ENCODE results near the gene MAN1C1. TPM values are rescaled to one million over a fixed set of nuclear protein-coding genes. Genes with fewer than 3 reads are reported as not detected.

The MAN1C1 gene
- total RNA-seq, 6 experiments from 2014 or later = 10.7 to 38.8 (median 21.0) TPM

- Histone ChIP-seq H3K9me3 (no peaks in the 10 kb centered on the region), H3K4me1 (peaks cover 0 to 20% (median 2%) of the 10 kb centered on the region in 4 donors), H3K27me3 (no peaks in the 10 kb centered on the region), H3K36me3 (no peaks in the 10 kb centered on the region), H3K27ac (no peak overlapping the region), H3K4me3 (no peak overlapping the region)
- TF ChIP-seq POLR2A (IDR thresholded peaks at IDR 0.05) (no peak), CTCF (IDR thresholded peaks at IDR 0.05) (no peak)
- 79% methylated on average over 5 of the region's 7 CpGs for WGBS (ENCODE audit: insufficient coverage, low coverage, low lambda C conversion rate, missing lambda C conversion rate)
- ATAC-seq = no peak
- DNase-seq = no peak
- intact Hi-C loops (cut with DNase I) = no loop called here
Observed at GRCh38 chr1:25700626-25701025, 84.0 kb downstream of the MAN1C1 start.

- peaks cover 0 to 15% (median 0%) of the 10 kb centered on the region in 4 donors for H3K4me1 ChIP-seq
- no peak overlapping the region for H3K4me3 ChIP-seq
- H3K36me3 ChIP-seq = no peaks in the 10 kb centered on the region
- no peaks in the 10 kb centered on the region for H3K27me3 ChIP-seq
- no peak for ATAC-seq
- no peak overlapping the region for H3K27ac ChIP-seq
- TF ChIP-seq POLR2A (IDR thresholded peaks at IDR 0.05) (no peak), CTCF (IDR thresholded peaks at IDR 0.05) (no peak)
- H3K9me3 ChIP-seq = no peaks in the 10 kb centered on the region
- 92% methylated on average over 6 of the region's 9 CpGs for WGBS (ENCODE audit: insufficient coverage, low coverage, low lambda C conversion rate, missing lambda C conversion rate)
- DNase-seq = no peak
- intact Hi-C loops (cut with DNase I) = no loop called here
Observed at GRCh38 chr1:25701030-25701785, 84.6 kb downstream of the MAN1C1 start.

- H3K4me1 ChIP-seq = peaks cover 0 to 12% (median 0%) of the 10 kb centered on the region in 4 donors
- intact Hi-C loops (cut with DNase I) = no loop called here
- DNase-seq (no peak), ATAC-seq (no peak)
- TF ChIP-seq POLR2A (IDR thresholded peaks at IDR 0.05) = no peak
- H3K9me3 ChIP-seq = no peaks in the 10 kb centered on the region
- no peak overlapping the region for H3K4me3 ChIP-seq
- no peak overlapping the region for H3K27ac ChIP-seq
- H3K27me3 ChIP-seq = no peaks in the 10 kb centered on the region
- 84% methylated on average over 6 of the region's 11 CpGs for WGBS (ENCODE audit: insufficient coverage, low coverage, low lambda C conversion rate, missing lambda C conversion rate)
- H3K36me3 ChIP-seq = no peaks in the 10 kb centered on the region
Observed at GRCh38 chr1:25702101-25702775, 85.6 kb downstream of the MAN1C1 start.

- Histone ChIP-seq H3K36me3 (no peaks in the 10 kb centered on the region), H3K9me3 (no peaks in the 10 kb centered on the region), H3K27me3 (no peaks in the 10 kb centered on the region), H3K4me3 (no peak overlapping the region), H3K27ac (no peak overlapping the region), H3K4me1 (peaks cover 0 to 12% (median 0%) of the 10 kb centered on the region in 4 donors)
- 86% methylated on average over 3 of the region's 5 CpGs for WGBS (ENCODE audit: insufficient coverage, low coverage, low lambda C conversion rate, missing lambda C conversion rate)
- DNase-seq (no peak), ATAC-seq (no peak)
- intact Hi-C loops (cut with DNase I) = no loop called here
- TF ChIP-seq CTCF (IDR thresholded peaks at IDR 0.05) (no peak), POLR2A (IDR thresholded peaks at IDR 0.05) (no peak)
Observed at GRCh38 chr1:25703041-25703440, 86.5 kb downstream of the MAN1C1 start.

GRCh38 chr1:25703671-25704266, 87.2 kb downstream of the MAN1C1 start:
- no peak overlapping the region for H3K4me3 ChIP-seq
- peaks cover 0 to 12% (median 0%) of the 10 kb centered on the region in 4 donors for H3K4me1 ChIP-seq
- WGBS (ENCODE audit: insufficient coverage, low coverage, low lambda C conversion rate, missing lambda C conversion rate) = 85% methylated on average over 5 of the region's 6 CpGs
- no peak for DNase-seq
- H3K27me3 ChIP-seq = no peaks in the 10 kb centered on the region
- no peaks in the 10 kb centered on the region for H3K9me3 ChIP-seq
- ATAC-seq = no peak
- no peak for TF ChIP-seq POLR2A (IDR thresholded peaks at IDR 0.05)
- TF ChIP-seq CTCF (IDR thresholded peaks at IDR 0.05) = no peak
- peak overlapping the region in 1 of 3 donors; percentile 17 for H3K27ac ChIP-seq
- H3K36me3 ChIP-seq = no peaks in the 10 kb centered on the region
- intact Hi-C loops (cut with DNase I) = no loop called here
